ENCODE measurements around the gene TMEM119.

TMEM119 gene

GRCh38 chr12:108638141-108638827, 40.4 kb upstream of the TMEM119 start:
- no peak for DNase-seq (ENCODE audit: low read depth)
- H3K4me3 ChIP-seq (ENCODE audit: low read depth, low read length), result no peak overlapping the region
- TF ChIP-seq CTCF (conservative IDR thresholded peaks at IDR 0.05; ENCODE audit: low read depth, low read length), result no peak

GRCh38 chr12:108637222-108637971, 39.5 kb upstream of the TMEM119 start:
- TF ChIP-seq CTCF (conservative IDR thresholded peaks at IDR 0.05; ENCODE audit: low read depth, low read length), result no peak
- H3K4me3 ChIP-seq (ENCODE audit: low read depth, low read length), result no peak overlapping the region
- DNase-seq (ENCODE audit: low read depth), result no peak

- TF ChIP-seq CTCF (conservative IDR thresholded peaks at IDR 0.05; ENCODE audit: low read depth, low read length), result no peak
- no peak overlapping the region for H3K4me3 ChIP-seq (ENCODE audit: low read depth, low read length)
- DNase-seq (ENCODE audit: low read depth), result no peak
These were observed 38.3 kb upstream of the TMEM119 start for GRCh38 chr12:108635997-108636808.

- no peak overlapping the region for H3K4me3 ChIP-seq (ENCODE audit: low read depth, low read length)
- no peak for TF ChIP-seq CTCF (conservative IDR thresholded peaks at IDR 0.05; ENCODE audit: low read depth, low read length)
- peak; percentile 39 for DNase-seq (ENCODE audit: low read depth)
These were observed 37.5 kb upstream of the TMEM119 start for GRCh38 chr12:108635201-108635996.

GRCh38 chr12:108634341-108634751, 36.5 kb upstream of the TMEM119 start:
- no peak for DNase-seq (ENCODE audit: low read depth)
- no peak for TF ChIP-seq CTCF (conservative IDR thresholded peaks at IDR 0.05; ENCODE audit: low read depth, low read length)
- no peak overlapping the region for H3K4me3 ChIP-seq (ENCODE audit: low read depth, low read length)

GRCh38 chr12:108633534-108634248, 35.8 kb upstream of the TMEM119 start, which contains the start of gene SELPLG:
SELPLG (minus strand) TSS chr12:108633894; CDS start chr12:108624307, 9,587 bp downstream.
- no peak within 1 kb of the TSS for H3K4me3 ChIP-seq (ENCODE audit: low read depth, low read length)
- DNase-seq (ENCODE audit: low read depth), result no peak
- no peak for TF ChIP-seq CTCF (conservative IDR thresholded peaks at IDR 0.05; ENCODE audit: low read depth, low read length)

Measured in choroid plexus epithelial cell (primary cell).